Lung (tissue), 12 donors: ENCODE data around the gene DPEP2. TPM values are rescaled to one million over a fixed set of nuclear protein-coding genes. Genes with fewer than 3 reads are reported as not detected.

Experiments
- ATAC-seq: fragments of 200-7000 bp; cut with Tn5 transposase; one replicate; pipeline ENCODE4 v1.9.1; 2020; ENCODE audit warnings: moderate number of reproducible peaks; ENCODE audit not compliant: insufficient read depth, low FRiP score
- DNase-seq, 3 donors: peaks; one replicate each; pipeline ENCODE4 v3.0.0-alpha.2; 2013 to 2017
- H3K27ac ChIP-seq, 2 donors: one replicate each; pipeline ENCODE4 v1.5.1; 2013; ENCODE audit warnings: mild to moderate bottlenecking in 2 of 2, moderate library complexity in 2 of 2, control low read depth in 1 of 2, inconsistent platforms in 1 of 2, low read depth in 1 of 2, low read length in 1 of 2
- H3K27me3 ChIP-seq, 3 donors: one replicate each; pipeline ENCODE4 v1.5.1; 2013; ENCODE audit warnings: low read length in 2 of 3; ENCODE audit not compliant: control insufficient read depth in 3 of 3, insufficient read depth in 3 of 3
- H3K36me3 ChIP-seq, 4 donors: one replicate each; pipeline ENCODE4 v1.5.1; 2013; ENCODE audit warnings: low read length in 4 of 4, mild to moderate bottlenecking in 1 of 4, moderate library complexity in 1 of 4; ENCODE audit not compliant: control insufficient read depth in 4 of 4, insufficient read depth in 4 of 4
- H3K4me1 ChIP-seq, 5 donors: one replicate each; pipeline ENCODE4 v1.5.1; 2013; ENCODE audit warnings: low read length in 5 of 5, mild to moderate bottlenecking in 2 of 5, moderate library complexity in 1 of 5; ENCODE audit not compliant: control insufficient read depth in 5 of 5, insufficient read depth in 5 of 5
- H3K4me3 ChIP-seq: one replicate; pipeline ENCODE4 v1.5.1; 2013; ENCODE audit warnings: mild to moderate bottlenecking, control low read depth, moderate library complexity
- H3K9ac ChIP-seq, 2 donors: one replicate each; pipeline ENCODE4 v1.5.1; 2013; ENCODE audit warnings: low read length in 2 of 2, control low read depth in 1 of 2; ENCODE audit not compliant: insufficient read depth in 1 of 2
- H3K9me3 ChIP-seq, 4 donors: one replicate each; pipeline ENCODE4 v1.5.1; 2013; ENCODE audit warnings: low read length in 3 of 4, mild to moderate bottlenecking in 1 of 4, moderate library complexity in 1 of 4; ENCODE audit not compliant: control insufficient read depth in 4 of 4, insufficient read depth in 3 of 4
- WGBS, 2 donors: extraction: QIAGEN DNeasy Blood & Tissue Kit; methylation state at CpG; one replicate each; pipeline ENCODE4 v1.1.7; 2013; 5-methylcytosine and 5-hydroxymethylcytosine counted together
- polyA plus RNA-seq, 2 donors: library from polyadenylated mRNA; stranded (reverse); fragments of 200-250 nt; gene quantifications; one replicate each; pipeline ENCODE4 v1.2.1, GENCODE V29; 2013
- total RNA-seq, 2 donors: library from RNA; depleted of rRNA in 1 of 2; stranded (reverse); fragments of >200 nt in 1 of 2; gene quantifications; one replicate each; pipeline ENCODE4 v1.2.1, GENCODE V29; 2014 to 2021
- TF ChIP-seq, protein P1 (sequence below): IDR thresholded peaks from 2 replicates; pipeline ENCODE4 v1.5.1; 2012; ENCODE audit warnings: mild to moderate bottlenecking; ENCODE audit errors: control extremely low read depth, extremely low read depth
- donor health status: control.
- donor health status: control.
- donor health status: Bipolar disorder and iron deficiency.
- donor health status: healthy.
- donor health status: DM: yes; HTN: yes; CAD: no.

Gene DPEP2
- total and polyA plus RNA-seq, 4 donors, result 9.2 to 20.4 (median 12.0) TPM

DNA sequence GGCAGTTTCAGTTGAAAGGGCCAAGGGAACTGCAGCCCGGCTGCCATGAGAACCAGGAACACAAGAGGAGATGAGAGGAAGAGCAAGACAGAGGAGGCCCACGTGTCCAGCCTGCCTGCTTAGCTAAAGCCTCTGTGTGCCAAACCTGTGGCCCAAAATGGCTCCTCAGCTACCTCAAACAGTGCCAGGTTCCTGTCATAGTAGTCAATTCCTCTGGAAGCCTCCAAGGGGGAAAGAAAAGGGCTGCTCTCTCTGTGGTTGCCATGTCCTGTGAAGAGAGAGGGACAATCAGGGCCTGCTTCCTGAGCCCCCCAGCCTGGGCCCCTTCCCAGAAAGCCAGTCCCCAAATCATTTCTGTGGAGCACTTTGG lies 36.0 kb downstream of the DPEP2 start:
- DNase-seq, result no peak
- no peak for ATAC-seq
- Histone ChIP-seq H3K9me3 (no peaks in the 10 kb centered on the region), H3K4me1 (peaks cover 12 to 56% (median 25%) of the 10 kb centered on the region in 5 donors), H3K27me3 (no peaks in the 10 kb centered on the region), H3K36me3 (peaks cover 2 to 43% (median 23%) of the 10 kb centered on the region in 4 donors), H3K9ac (no peak overlapping the region), H3K4me3 (no peak overlapping the region), H3K27ac (peak overlapping the region; percentile 48 to 54)
- TF ChIP-seq, protein P1, sequence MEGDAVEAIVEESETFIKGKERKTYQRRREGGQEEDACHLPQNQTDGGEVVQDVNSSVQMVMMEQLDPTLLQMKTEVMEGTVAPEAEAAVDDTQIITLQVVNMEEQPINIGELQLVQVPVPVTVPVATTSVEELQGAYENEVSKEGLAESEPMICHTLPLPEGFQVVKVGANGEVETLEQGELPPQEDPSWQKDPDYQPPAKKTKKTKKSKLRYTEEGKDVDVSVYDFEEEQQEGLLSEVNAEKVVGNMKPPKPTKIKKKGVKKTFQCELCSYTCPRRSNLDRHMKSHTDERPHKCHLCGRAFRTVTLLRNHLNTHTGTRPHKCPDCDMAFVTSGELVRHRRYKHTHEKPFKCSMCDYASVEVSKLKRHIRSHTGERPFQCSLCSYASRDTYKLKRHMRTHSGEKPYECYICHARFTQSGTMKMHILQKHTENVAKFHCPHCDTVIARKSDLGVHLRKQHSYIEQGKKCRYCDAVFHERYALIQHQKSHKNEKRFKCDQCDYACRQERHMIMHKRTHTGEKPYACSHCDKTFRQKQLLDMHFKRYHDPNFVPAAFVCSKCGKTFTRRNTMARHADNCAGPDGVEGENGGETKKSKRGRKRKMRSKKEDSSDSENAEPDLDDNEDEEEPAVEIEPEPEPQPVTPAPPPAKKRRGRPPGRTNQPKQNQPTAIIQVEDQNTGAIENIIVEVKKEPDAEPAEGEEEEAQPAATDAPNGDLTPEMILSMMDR, result no peak
- WGBS, 2 donors, result 77 to 86% methylated on average over 2 of the region's 2 CpGs

DNA sequence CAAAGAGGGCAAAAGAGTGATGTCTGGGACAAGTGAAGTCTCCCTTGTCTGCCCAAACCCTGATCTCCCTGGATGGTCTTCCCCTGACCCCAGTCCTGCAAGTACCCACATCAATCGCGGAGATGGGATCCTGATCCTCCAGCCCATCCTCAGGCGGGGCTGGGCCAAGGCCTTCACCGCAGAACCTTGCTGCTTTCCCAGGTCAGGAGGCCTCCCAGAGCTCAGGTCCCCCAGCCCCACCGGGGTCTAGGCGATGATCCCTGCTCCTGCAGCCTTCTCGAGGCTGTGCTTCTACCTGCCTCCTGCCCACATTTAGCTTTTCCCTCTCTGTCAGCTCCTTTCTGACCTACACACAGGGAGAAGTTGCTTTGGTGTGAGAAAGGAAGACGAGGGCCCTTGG lies 37.1 kb downstream of the DPEP2 start:
- Histone ChIP-seq H3K4me3 (no peak overlapping the region), H3K36me3 (peaks cover 9 to 50% (median 28%) of the 10 kb centered on the region in 4 donors), H3K9me3 (no peaks in the 10 kb centered on the region), H3K4me1 (peaks cover 10 to 55% (median 18%) of the 10 kb centered on the region in 5 donors), H3K9ac (no peak overlapping the region), H3K27me3 (no peaks in the 10 kb centered on the region), H3K27ac (peak overlapping the region in 1 of 2 donors; percentile 9)
- DNase-seq, result no peak
- 96 to 98% methylated on average over 8 of the region's 8 CpGs for WGBS, 2 donors
- ATAC-seq, result no peak
- TF ChIP-seq, protein P1, result no peak

DNA sequence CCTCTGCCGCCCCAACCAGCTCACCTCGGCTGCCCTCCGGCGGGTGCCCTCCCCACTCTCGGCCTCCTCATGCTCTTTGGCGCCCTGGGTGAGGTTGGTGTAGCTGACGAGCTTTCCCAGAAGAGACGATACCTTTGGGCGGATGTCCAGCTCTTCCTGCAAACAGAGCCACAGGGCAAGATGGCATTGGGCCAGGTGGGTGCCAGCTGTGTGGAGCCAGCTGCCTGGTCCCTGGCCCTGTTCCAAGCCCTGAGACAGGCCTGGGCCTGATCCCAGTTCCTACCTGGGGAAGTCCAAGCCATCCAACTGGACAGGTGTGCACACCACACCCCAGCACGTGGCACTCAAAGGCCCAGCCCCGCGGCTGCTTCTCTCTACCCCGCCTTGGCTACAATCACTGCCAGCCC lies 37.7 kb downstream of the DPEP2 start:
- ATAC-seq, result no peak
- TF ChIP-seq, protein P1, result no peak
- WGBS, 2 donors, result 71 to 82% methylated on average over 13 of the region's 13 CpGs
- H3K9me3 ChIP-seq, result no peaks in the 10 kb centered on the region
- no peaks in the 10 kb centered on the region for H3K27me3 ChIP-seq
- peak overlapping the region; percentile 29 to 77 for H3K27ac ChIP-seq
- H3K9ac ChIP-seq, result no peak overlapping the region
- H3K4me3 ChIP-seq, result no peak overlapping the region
- DNase-seq, result no peak
- H3K36me3 ChIP-seq, result peaks cover 9 to 50% (median 28%) of the 10 kb centered on the region in 4 donors
- H3K4me1 ChIP-seq, result peaks cover 4 to 49% (median 13%) of the 10 kb centered on the region in 5 donors
